Measurements from ENCODE around the gene ST7.

GRCh38 chr7:117069379-117069778 is 116.1 kb downstream of the ST7 start:
- TF ChIP-seq CTCF (IDR thresholded peaks at IDR 0.05) (no peak), POLR2AphosphoS5 (IDR thresholded peaks at IDR 0.05; ENCODE audit: low read depth, low read length) (no peak), SIN3A (IDR thresholded peaks at IDR 0.05; ENCODE audit: borderline replicate concordance, insufficient read depth, low read depth, low read length) (no peak)

Measured in Panc1 (cell line).